Rectal smooth muscle tissue (tissue), 1 donor: ENCODE results near the gene LETMD1.
"Not testable (repeated sequence)": the region's sequence is repeated elsewhere in the genome, so short reads cannot be mapped to it uniquely, and the experiment has no call there.

Experiments used
- H3K27ac ChIP-seq: one replicate; pipeline ENCODE4 v1.7.0; 2013; ENCODE audit warnings: low read depth, low read length, inconsistent platforms
- H3K27me3 ChIP-seq: one replicate; pipeline ENCODE4 v1.7.0; 2013; ENCODE audit warnings: low read length; ENCODE audit not compliant: control insufficient read depth, insufficient read depth
- H3K36me3 ChIP-seq: one replicate; pipeline ENCODE4 v1.7.0; 2013; ENCODE audit warnings: low read length; ENCODE audit not compliant: control insufficient read depth, insufficient read depth
- H3K4me1 ChIP-seq: one replicate; pipeline ENCODE4 v1.7.0; 2013; ENCODE audit warnings: low read length; ENCODE audit not compliant: control insufficient read depth, insufficient read depth
- H3K4me3 ChIP-seq: one replicate; pipeline ENCODE4 v1.7.0; 2013; ENCODE audit warnings: low read length
- H3K9ac ChIP-seq: one replicate; pipeline ENCODE4 v1.7.0; 2013; ENCODE audit warnings: low read length

Gene LETMD1

GRCh38 chr12:51014467-51014866 is 33.7 kb upstream of the LETMD1 start:
- H3K9ac ChIP-seq, H3K4me3 ChIP-seq, H3K36me3 ChIP-seq, H3K27ac ChIP-seq, H3K27me3 ChIP-seq, H3K4me1 ChIP-seq: not testable (repeated sequence)

- H3K36me3 ChIP-seq = no peaks in the 10 kb centered on the region
- no peak overlapping the region for H3K27ac ChIP-seq
- H3K9ac ChIP-seq = no peak overlapping the region
- H3K27me3 ChIP-seq = no peaks in the 10 kb centered on the region
- H3K4me1 ChIP-seq = no peaks in the 10 kb centered on the region
- H3K4me3 ChIP-seq = no peak overlapping the region
Observed at GRCh38 chr12:51017452-51017851, 30.7 kb upstream of the LETMD1 start.

- H3K27ac ChIP-seq = no peak overlapping the region
- no peak overlapping the region for H3K4me3 ChIP-seq
- H3K4me1 ChIP-seq = no peaks in the 10 kb centered on the region
- H3K27me3 ChIP-seq = no peaks in the 10 kb centered on the region
- H3K36me3 ChIP-seq = no peaks in the 10 kb centered on the region
- no peak overlapping the region for H3K9ac ChIP-seq
Observed at GRCh38 chr12:51018956-51019355, 29.2 kb upstream of the LETMD1 start.

- no peaks in the 10 kb centered on the region for H3K36me3 ChIP-seq
- H3K4me1 ChIP-seq = no peaks in the 10 kb centered on the region
- H3K4me3 ChIP-seq = no peak overlapping the region
- no peak overlapping the region for H3K9ac ChIP-seq
- H3K27me3 ChIP-seq = no peaks in the 10 kb centered on the region
- H3K27ac ChIP-seq = no peak overlapping the region
Observed at GRCh38 chr12:51019927-51020326, 28.2 kb upstream of the LETMD1 start.

- no peak overlapping the region for H3K9ac ChIP-seq
- no peak overlapping the region for H3K27ac ChIP-seq
- no peaks in the 10 kb centered on the region for H3K27me3 ChIP-seq
- no peaks in the 10 kb centered on the region for H3K36me3 ChIP-seq
- H3K4me3 ChIP-seq = no peak overlapping the region
- peaks cover 4% of the 10 kb centered on the region for H3K4me1 ChIP-seq
Observed at GRCh38 chr12:51020448-51021182, 27.5 kb upstream of the LETMD1 start.

GRCh38 chr12:51021694-51022093 is 26.4 kb upstream of the LETMD1 start:
- no peak overlapping the region for H3K4me3 ChIP-seq
- no peaks in the 10 kb centered on the region for H3K36me3 ChIP-seq
- H3K4me1 ChIP-seq = peaks cover 4% of the 10 kb centered on the region
- no peak overlapping the region for H3K9ac ChIP-seq
- H3K27me3 ChIP-seq = no peaks in the 10 kb centered on the region
- no peak overlapping the region for H3K27ac ChIP-seq

- peak overlapping the region; percentile 92 for H3K27ac ChIP-seq
- H3K9ac ChIP-seq = no peak overlapping the region
- H3K4me1 ChIP-seq = peaks cover 4% of the 10 kb centered on the region
- H3K27me3 ChIP-seq = no peaks in the 10 kb centered on the region
- H3K4me3 ChIP-seq = peak overlapping the region; percentile 90
- H3K36me3 ChIP-seq = no peaks in the 10 kb centered on the region
Observed at GRCh38 chr12:51023625-51024382, 24.3 kb upstream of the LETMD1 start.

- peak overlapping the region; percentile 90 for H3K4me3 ChIP-seq
- H3K9ac ChIP-seq = peak overlapping the region; percentile 78
- H3K27me3 ChIP-seq = no peaks in the 10 kb centered on the region
- no peaks in the 10 kb centered on the region for H3K36me3 ChIP-seq
- peaks cover 4% of the 10 kb centered on the region for H3K4me1 ChIP-seq
- H3K27ac ChIP-seq = peak overlapping the region; percentile 92
Observed at GRCh38 chr12:51025338-51025835, 22.7 kb upstream of the LETMD1 start.

GRCh38 chr12:51025836-51026638 is 22.1 kb upstream of the LETMD1 start, which contains the start of gene SLC11A2:
Gene SLC11A2, minus strand, starts transcription at chr12:51026384. Its CDS starts 15,656 bp downstream, at chr12:51010728.
- Histone ChIP-seq H3K4me1 (peaks cover 4% of the 10 kb centered on the region), H3K4me3 (peak within 1 kb of the TSS; percentile 90), H3K9ac (peak within 1 kb of the TSS; percentile 78), H3K36me3 (no peaks in the 10 kb centered on the region), H3K27ac (peak within 1 kb of the TSS; percentile 92), H3K27me3 (no peaks in the 10 kb centered on the region)

GRCh38 chr12:51027342-51027835 is 20.7 kb upstream of the LETMD1 start:
- Histone ChIP-seq H3K9ac (no peak overlapping the region), H3K27me3 (no peaks in the 10 kb centered on the region), H3K36me3 (no peaks in the 10 kb centered on the region), H3K27ac (no peak overlapping the region), H3K4me3 (no peak overlapping the region), H3K4me1 (peaks cover 4% of the 10 kb centered on the region)

- H3K36me3 ChIP-seq = no peaks in the 10 kb centered on the region
- no peak overlapping the region for H3K9ac ChIP-seq
- peaks cover 4% of the 10 kb centered on the region for H3K4me1 ChIP-seq
- no peak overlapping the region for H3K4me3 ChIP-seq
- no peaks in the 10 kb centered on the region for H3K27me3 ChIP-seq
- no peak overlapping the region for H3K27ac ChIP-seq
Observed at GRCh38 chr12:51028126-51028812, 19.9 kb upstream of the LETMD1 start.
